ENCODE measurements around the gene RTN4RL2.

DNA sequence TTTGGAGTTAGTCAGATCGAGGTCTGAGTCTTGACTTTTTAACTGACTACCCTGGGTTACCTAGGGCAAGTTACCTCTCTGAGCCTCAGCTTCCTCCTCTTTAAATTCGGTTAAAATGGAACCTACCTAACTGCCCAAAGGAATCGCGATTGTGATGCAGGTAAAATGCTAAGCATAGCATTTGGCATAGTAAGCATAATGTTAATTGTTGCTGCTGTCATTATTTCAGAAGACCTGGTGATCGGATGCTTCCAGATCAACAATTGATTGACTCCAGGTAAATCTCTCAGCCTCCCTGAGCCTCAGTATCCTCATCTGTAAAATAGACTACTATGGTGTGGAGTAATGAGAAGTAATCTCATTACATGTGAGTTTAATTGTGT lies 55.7 kb downstream of the RTN4RL2 start:
- TF ChIP-seq CTCF (IDR thresholded peaks at IDR 0.05) (no peak), POLR2AphosphoS5 (IDR thresholded peaks at IDR 0.05) (no peak), POLR2A (IDR thresholded peaks at IDR 0.05) (no peak)
